Measurements from ENCODE around the gene ARMH3.

The ARMH3 gene

DNA sequence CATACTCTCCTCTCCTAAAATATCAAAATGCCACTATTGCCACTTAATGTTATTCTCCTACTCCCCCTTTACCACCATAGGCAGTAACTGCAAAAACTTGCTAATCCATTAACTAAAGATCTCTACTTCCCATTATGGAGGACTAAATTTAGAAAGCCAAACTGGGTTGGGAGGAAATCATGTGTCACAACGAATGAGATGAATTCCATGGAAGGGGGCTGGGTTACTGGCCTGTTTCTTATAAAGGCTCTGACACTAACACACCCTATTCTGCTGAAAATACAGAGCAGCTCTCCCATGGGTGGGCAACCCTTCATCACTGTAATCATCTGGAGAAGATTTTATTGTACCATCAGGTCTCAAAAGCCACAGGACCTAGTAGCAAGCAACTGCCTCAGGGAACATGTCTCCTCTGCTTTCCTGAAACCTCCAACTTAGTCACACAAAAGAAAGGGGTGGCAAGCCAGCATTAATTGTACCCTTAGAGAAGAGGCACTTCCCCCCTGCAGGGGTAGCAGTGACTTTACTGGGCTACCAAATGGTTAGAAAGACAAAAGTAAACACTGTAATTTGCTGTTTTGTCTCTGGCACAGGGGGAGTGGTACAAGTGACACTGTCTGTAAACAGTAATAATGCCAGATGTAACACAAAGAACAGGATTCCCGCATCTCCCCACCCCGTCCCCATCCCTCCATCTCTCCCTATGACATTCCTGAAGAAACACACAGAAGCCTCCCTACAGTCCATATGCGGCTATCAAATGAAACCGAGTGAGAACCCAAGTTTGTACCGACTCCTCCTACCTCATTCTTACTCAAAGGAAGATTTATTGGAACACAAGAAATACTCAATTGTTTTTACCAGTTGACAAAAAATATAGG is 81.6 kb downstream of the ARMH3 start:
- no peak for DNase-seq

DNA sequence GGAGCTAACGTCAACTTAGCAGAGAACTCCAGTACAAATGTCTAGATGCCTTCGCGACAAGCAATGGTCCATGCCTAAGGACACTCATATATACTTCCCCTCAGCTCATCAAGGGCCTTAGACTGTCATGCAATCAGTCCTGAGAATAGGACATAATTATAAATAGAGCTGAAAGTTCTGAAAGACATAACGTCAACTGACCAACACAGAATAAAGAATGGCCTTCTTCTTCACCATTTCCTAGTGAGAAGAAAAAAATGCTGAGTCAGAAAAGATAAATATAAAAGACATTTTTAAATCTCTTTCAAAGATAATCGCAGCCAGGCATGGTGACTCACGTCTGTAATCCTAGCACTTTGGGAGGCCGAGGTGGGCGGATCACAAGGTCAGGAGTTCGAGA is 83.2 kb downstream of the ARMH3 start:
- no peak for DNase-seq

DNA sequence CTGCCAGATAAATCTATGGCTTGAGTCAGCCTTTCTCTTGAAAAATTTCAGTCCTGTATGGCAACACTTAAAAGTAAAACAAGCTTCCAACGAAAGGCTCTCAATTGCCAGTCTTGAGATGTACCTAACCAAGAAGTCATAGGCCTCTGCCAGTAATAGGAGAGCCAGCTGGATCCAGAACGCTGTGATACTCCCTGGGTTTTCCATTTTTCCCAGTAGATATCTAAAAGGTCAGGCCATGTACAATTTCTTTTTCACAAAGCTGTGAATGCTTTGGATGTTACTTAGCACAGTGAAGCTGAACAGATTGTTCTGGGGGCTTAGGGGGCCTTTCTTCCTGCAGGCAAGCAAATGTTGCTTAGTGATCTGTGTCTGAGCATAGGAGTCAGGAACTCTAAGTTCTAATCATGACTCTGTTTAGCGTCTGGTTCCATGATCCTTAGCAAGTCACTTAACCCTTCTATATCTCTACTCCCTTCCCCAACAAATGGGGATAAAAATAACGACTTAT is 86.5 kb downstream of the ARMH3 start:
- DNase-seq: no peak

DNA sequence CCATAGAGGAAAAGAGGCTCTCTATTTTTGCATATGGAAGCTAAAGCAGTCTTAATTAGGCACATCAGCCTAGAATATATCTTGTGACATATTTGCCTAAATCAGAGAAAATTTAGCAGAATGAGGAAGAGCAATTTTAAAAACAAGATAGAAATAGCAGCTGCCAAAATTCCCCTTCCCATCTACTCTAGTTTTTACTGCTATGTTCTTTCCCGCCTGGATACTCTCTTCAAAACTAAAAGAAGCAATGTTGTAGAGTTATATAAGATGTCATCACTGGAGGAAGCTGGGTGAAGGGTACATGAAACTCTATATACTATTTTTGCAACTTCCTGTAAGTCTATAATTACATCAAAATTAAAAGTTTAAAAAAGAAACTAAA is 87.0 kb downstream of the ARMH3 start:
- no peak for DNase-seq

DNA sequence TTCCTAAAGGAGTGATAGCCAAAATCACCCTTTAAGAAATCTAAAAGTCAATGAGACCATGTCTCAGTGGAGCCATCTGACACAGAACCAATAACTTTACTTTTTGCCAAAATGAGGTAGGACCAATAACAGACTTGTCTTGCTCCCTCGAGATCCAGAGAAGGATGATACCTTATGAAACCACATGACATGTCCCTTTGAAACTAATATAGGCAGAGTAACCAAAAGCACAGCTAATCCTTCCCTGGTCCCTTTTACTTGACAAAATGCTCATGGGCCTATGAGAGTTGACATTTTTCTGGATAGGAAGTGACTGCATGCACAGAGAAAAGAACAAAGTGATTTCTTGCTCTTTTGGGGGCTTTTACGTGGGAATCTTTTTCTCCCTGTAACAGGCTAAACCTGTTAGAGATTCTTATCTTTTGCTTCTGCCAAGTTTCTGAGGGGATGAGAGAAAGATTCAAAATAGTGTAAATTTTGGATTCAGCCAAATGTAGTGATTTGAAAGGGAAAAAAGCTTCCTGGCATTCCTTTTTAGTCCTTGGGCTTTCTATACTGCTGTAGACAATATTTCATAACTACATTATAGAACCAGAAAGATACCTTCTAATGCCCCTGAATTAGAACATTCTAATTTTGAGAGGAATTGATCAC is 87.6 kb downstream of the ARMH3 start:
- DNase-seq: no peak

DNA sequence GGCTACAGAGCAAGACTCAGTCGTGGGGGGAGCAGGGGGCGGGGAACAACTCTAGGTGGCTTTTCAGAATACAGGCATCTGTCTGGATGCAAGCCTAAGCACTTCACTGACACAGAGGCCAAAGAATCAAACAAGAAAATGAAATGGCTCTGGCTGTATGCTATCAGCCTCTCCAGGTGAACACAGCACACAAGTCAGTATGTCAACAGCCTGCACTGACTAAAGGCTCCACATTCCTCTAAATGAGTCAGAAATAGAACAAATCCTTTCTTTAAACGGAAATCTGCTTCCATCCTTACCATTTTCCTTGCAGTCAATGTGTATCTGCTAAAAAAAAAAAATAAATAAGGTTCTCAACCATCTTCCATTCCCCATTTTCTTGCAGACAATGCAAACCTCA is 88.3 kb downstream of the ARMH3 start:
- no peak for DNase-seq

DNA sequence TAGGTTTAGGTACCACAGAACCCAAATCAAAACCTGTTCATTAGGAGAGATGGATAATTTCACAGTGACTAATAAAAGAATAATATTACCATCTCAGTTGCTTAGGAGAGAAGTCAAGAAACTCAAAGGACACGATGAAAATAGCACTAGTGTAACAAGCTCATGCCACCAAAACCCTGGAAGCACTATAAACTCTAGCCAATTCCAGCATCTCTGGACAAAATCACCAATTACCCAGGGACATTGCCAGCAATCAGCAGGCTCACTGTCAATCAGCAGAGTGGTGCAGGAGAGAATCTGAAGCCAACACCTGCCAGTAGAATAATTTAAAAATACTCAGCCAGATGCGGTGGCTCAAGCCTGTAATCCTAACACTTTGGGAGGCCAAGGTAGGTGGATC is 88.9 kb downstream of the ARMH3 start:
- no peak for DNase-seq

DNA sequence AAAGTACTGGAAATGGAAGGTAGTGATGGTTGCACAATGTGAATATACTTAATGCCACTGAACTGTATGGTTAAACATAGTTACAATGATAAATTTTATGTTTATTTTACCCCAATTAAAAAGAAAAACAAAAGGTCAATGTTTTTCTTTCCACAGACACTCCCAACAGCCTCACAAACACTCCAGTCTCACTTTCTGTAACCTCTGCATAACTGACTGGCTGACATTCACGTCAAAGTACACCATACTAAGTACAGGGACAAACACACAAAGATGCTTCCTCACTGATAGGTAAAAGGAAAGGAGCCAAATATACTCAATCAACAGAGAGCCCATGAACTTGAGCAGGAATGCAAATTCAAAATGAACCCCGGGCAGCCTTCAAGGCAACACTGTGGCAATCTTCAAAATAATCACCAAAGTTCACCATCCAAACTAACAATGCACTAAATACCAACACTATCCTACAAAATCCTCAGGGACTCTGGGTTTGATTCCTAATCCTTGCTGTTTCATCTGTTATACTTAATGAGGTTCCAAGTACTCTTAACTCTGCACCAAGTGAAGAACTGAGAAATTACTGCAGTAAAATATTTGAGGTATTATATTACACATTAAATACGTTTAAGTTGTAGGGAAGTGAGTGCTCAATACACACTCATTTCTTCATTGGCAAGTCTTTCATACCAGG is 90.8 kb downstream of the ARMH3 start:
- no peak for DNase-seq

DNA sequence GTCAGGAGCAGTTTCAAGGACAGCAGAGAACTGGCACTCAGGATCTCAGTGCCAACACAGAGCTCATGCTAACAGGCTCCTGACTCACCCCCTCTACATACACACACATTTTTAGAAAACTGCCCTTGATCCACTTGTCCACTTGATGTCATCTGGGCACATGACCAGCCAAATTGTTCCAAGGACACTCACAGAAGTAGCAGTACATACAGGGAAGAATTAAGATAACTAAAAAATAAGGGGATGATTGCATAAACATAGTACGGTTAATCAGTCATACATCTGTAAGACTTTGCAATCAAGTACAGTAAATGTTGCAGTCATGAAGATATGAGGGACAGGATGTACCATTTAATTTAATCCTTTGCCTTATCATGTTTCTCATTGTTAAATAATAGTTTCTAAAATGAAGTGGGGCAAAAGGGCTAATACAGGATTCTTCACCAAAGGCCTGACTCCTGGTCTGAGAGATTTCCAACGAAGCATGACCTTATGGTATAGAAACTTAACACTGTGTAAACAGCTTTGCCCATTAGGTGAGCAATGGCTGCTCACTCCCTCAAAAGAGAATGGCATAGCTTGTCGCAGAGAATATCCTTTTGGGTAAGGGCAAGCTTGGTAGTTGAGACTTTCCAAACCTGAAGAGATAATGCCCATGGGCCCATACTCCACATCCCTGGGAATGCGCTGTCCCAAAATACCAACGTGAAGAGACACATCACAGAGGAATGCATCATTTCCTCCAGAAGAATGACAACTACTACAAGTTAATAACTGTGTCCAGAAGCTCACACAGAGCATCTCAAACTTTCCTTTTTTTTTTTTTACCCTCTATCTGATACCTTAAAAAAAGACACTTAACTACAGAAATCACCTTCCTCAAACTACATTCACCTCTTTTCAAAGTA is 94.1 kb downstream of the ARMH3 start:
- DNase-seq: no peak

DNA sequence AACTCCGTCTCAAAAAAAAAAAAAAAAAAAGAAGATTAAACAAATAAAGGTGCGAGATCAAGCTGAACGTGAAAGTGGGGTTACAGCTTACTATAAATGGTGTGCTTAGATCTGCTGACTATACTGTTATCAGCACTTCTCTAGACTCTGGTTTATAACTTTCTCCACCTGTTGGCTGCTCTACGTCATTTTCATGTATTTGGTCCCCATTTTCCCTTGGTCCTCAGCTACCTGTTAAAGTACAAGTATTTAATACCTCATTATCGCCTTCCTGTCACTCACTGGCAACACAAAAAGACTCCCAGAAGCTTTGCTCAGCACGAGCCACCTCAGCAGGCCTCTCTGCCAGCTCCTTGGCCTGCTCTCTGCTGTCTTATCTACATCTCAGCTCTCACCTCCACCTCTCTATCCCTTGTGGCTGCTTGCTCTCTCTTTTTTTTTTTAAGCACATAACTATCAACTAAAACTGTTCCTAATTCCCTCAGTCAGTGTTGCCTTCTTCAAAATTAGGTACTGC is 95.0 kb downstream of the ARMH3 start:
- no peak for DNase-seq

DNA sequence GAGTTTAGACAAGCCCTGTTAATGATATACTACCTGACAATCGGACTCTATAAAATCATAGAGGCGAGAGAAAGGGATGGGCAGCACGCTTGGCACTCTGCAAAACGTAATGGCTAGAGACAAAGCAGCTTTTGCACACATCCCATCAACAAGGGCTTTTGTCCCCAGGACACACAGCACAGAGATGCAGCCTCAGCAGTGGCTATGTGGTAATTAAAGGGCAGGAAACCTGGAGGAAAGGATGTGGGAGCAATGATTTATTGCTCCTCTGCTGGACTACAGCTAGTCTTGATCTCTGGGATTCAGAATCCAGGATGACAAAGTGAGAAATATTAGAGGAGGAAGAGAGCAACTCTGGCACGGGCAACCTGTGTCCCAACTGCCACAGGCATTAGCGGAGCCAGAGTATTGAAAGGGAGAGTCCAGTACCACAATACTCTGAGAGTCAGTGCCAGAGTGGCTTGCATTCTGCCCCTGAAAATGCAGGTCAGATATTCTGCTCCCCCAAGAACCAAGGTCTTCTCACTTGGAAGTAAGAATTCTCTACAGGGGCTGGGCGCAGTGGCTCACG is 96.5 kb downstream of the ARMH3 start:
- no peak for DNase-seq

DNA sequence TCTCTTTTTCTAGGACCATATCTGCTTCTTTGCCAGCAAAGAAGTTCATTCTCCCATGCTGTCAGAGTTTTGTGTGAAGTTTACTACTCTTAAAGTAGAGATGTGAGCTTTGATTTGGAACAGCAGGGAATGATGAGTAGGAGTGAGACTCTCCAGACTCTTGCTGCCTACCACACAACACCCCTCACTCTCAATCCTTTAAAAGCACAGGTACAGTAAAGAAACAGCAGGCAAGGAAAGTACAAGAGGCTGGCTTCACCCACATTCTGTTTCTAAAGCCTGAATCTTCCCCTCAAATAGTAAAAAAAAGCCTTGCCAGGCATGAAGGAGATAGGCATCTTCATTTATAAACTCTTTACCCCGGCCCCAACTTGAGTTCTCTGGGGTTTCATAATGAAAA is 97.3 kb downstream of the ARMH3 start:
- DNase-seq: no peak

DNA sequence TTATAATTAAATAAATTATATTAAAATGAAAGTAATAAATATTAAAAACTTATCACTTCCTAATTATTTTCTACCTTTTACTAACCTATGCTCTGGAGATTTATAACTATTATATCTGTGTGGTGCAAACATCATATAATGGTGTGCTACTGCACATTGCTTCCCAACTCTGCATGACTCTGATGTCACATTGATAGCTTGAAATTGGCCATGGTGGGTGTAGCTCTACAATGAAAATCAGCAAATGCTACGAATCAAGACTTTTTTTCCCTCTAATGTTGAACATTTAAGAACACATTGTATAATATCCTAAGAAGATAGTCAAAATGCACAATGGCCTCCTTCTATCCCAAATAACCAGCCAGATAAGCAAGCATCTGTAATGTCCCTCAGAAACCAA is 99.1 kb downstream of the ARMH3 start:
- no peak for DNase-seq

DNA sequence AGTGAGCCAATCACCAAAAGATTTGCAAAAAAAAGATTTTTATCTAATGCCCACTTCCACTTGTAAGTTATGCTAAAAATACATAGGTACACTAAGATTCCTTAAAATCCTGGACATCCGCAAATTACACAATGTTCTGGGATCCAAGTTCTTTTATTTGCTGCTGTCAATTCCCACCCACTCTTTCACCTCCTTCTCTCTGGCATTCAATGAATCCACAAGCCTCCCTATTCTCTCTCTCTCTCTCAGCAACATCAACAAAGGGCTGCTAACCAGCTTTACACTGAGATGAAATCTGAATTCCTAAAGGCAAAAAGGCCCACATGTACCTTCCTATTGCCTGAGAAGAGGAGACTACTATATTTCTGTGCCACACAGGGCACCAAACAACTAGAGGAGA is 99.9 kb downstream of the ARMH3 start:
- no peak for DNase-seq

DNA sequence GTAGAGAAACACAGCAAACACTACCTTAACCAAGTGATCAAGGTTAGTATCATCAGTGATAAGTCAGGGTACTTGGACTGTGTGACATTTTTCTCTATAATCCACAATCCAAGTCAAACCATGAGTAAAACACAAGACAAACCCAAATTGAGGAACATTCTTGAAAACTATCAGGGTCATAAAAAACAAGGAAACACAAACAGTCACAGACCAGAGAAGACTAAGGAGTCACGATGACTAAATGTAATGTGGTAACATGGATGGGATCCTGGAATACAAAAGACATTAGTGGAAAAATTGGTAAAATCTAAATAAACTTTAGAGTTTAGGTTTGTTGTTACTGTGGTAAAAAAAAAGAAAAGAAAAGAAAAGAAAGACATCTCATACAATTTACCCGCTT is 103.8 kb downstream of the ARMH3 start:
- no peak for DNase-seq

DNA sequence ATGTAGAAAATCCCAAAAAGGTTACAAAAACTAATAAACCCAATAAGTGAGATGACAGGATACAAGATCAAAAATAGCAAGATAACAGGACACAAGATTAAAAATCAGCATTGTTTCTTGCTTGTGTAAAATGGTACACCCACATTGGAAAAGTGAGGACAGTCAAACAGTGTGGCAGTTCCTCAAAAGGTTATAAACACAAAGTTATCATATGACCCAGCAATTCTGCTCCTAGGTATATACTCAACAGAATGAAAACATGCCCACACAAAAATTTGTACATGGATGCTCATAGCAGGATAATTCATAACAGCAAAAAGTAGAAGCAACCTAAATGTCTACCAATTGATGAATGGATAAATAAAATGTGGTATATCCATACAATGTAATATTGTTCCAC is 105.8 kb downstream of the ARMH3 start:
- no peak for DNase-seq

DNA sequence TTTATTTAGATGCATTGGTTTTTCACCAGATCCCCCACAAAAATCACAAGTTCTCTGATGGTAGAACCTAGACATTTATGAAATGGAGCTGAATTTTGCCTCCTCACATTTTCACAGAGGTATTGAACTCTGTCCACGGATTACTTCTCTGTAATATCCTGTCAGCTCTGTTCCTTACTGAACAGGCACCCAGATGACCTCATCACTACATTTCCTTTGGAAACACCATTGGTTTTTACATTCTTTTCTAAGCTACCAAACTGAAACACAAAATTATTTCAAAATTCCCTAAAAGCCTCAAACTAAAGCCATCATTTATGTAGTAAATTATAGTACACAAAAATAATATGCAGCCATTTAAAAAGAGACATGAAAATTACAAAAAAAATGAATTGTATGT is 114.1 kb downstream of the ARMH3 start:
- DNase-seq: no peak

DNA sequence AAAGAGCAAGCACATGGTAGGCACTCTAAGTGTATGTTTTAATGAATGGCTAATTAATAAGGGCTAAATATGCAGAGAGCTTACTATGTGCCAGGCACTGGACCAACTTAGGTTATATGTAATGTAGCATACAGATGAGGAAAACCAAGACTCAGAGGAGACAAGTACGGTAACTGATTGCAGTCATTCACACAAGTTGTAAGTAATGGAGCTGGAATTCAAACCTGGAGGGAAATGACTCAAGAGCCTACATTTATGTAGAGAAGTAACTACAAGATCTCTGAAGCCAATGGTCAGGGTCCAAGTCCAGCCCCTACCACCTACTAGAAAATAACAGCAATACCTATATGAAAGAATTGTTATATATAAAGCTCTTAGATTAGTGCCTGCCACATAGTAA is 115.1 kb downstream of the ARMH3 start:
- DNase-seq: no peak

DNA sequence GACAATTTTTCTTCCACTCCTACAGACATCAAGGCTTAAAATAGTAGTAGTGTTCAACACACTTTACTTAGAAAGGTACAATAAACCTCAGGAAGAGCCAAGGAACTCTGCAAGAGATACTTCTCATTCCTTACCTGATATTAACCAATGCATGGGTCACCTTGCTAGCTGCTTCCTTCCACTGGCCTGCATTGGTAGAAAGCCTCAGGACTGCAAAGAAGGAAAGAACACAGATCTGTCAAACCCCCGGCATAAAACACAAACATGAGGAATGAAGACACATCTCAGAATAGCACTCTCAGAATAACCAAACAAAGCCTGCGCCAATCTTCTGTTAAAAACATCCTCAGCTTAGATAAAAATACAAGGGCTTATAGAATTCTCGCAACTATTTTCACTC is 116.2 kb downstream of the ARMH3 start:
- no peak for DNase-seq

DNA sequence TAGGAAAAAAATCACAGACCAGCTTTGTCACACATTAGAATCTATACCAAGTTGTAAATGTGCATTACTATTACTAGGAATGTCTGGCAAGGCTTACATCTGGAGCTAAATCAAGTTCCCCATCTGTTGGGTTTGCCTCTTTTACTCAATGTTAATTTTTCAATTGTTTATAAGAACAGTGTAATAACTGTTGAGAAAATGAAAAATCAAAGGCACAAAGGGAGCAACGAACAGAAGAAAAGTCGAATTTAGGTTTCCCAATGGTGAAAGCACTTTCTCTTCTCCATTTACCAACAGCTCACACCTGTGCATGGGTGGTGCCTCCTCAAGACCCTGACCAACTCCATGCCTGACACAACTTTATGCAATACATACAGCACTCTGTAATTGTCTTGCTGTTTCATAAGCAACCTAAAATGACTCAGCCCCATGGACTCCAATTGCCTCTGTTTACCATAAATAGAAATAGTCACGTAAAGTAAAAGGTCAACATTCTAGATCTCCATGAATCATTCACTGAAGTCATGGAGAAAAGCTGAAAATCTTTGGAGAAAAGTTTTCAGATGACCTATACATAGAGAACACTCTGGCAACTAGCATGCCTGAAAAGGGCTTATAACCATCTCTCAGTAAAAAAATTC is 116.8 kb downstream of the ARMH3 start:
- DNase-seq: no peak

DNA sequence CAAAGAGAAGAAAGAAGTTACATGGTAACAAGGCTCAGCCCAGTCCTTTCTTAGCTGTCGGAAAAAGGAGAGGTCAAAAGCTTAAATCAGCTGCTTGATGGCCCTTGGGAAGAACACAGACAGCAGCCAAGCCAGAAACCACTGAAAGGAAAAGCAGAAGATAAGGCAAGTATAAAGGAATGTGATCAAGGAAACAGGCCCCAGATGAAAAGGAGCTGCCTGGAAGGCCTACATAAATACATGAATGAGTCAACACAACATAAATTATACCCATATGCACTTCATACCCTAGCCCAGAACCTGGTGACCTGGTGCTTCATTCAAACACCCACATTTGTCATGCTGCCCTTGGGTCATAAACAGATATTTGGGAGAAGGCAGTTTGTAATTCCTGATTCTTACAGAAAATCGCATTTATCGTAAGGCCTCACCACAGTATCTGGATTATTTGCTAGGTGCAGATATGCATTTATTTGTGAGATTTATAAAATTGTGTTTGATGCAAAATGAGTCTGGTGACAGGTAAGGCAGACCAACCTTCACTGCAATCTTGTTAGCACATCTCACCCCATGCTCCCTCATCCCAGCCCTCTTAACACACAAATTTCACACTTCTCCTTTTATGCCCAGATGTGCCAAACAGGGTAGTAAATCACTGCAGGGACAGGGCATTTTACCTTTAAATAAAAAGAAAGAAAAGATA is 117.5 kb downstream of the ARMH3 start:
- no peak for DNase-seq

Data from NCI-H446 treated with DMSO at 0.1 percent for 48 hours (cell line).